HepG2 (cell line): ENCODE data around the gene CFAP99. TPM values are rescaled to one million over a fixed set of nuclear protein-coding genes. Genes with fewer than 3 reads are reported as not detected.

Experiments
- BRCA1 ChIP-seq: sonication (generic); formaldehyde crosslinking; IDR thresholded peaks from 2 replicates; pipeline ENCODE4 v1.4.0; 2020; ENCODE audit warnings: missing genetic modification reagents
- CHCHD3 ChIP-seq: sonication (generic); formaldehyde crosslinking; IDR thresholded peaks from 2 replicates; pipeline ENCODE4 v1.8.0; 2022; ENCODE audit warnings: mild to moderate bottlenecking, missing genetic modification reagents, moderate library complexity
- DNMT3B ChIP-seq: conservative IDR thresholded peaks from 2 replicates; pipeline ENCODE4 v1.6.1; 2016; ENCODE audit warnings: missing biosample characterization, control low read depth
- GATAD1 ChIP-seq: IDR thresholded peaks from 2 replicates; pipeline ENCODE4 v1.6.1; 2016; ENCODE audit warnings: missing genetic modification reagents, missing compliant biosample characterization
- GPBP1L1 ChIP-seq: sonication (generic); formaldehyde crosslinking; IDR thresholded peaks from 2 replicates; pipeline ENCODE4 v1.5.0; 2020; ENCODE audit warnings: mild to moderate bottlenecking, missing genetic modification reagents
- GRHL1 ChIP-seq: sonication (generic); formaldehyde crosslinking; conservative IDR thresholded peaks from 2 replicates; pipeline ENCODE4 v1.8.0; 2022; ENCODE audit warnings: missing genetic modification reagents
- HCFC1 ChIP-seq: fragments of 150-350 bp; IDR thresholded peaks from 2 replicates; pipeline ENCODE4 v1.6.1; 2014; ENCODE audit warnings: low read depth, low read length
- MLLT10 ChIP-seq: sonication (generic); formaldehyde crosslinking; IDR thresholded peaks from 2 replicates; pipeline ENCODE4 v1.4.0; 2020; ENCODE audit warnings: missing genetic modification reagents
- RFXAP ChIP-seq: sonication (generic); formaldehyde crosslinking; IDR thresholded peaks from 2 replicates; pipeline ENCODE4 v1.4.0; 2020; ENCODE audit warnings: missing genetic modification reagents, borderline replicate concordance
- SMAD9 ChIP-seq: sonication (generic); formaldehyde crosslinking; IDR thresholded peaks from 2 replicates; pipeline ENCODE4 v1.5.1; 2020; ENCODE audit warnings: mild to moderate bottlenecking, missing genetic modification reagents
- SRY ChIP-seq: sonication (generic); formaldehyde crosslinking; IDR thresholded peaks from 2 replicates; pipeline ENCODE4 v1.8.0; 2022; ENCODE audit warnings: mild to moderate bottlenecking, missing genetic modification reagents
- U2AF1 ChIP-seq: fragments of 200-400 bp; formaldehyde crosslinking; optimal IDR thresholded peaks from 2 replicates; pipeline ENCODE3; 2017; ENCODE audit warnings: mild to moderate bottlenecking, low read depth, low read length
- ZBTB20 ChIP-seq: sonication (generic); formaldehyde crosslinking; IDR thresholded peaks from 2 replicates; pipeline ENCODE4 v1.8.1; 2023; ENCODE audit warnings: missing genetic modification reagents, low read depth, mild to moderate bottlenecking, borderline replicate concordance
- ZBTB21 ChIP-seq: sonication (generic); formaldehyde crosslinking; IDR thresholded peaks from 2 replicates; pipeline ENCODE4 v1.4.0; 2020; ENCODE audit warnings: missing genetic modification reagents
- ZBTB4 ChIP-seq: sonication (generic); formaldehyde crosslinking; IDR thresholded peaks from 2 replicates; pipeline ENCODE4 v1.4.0; 2020; ENCODE audit warnings: missing genetic modification reagents, mild to moderate bottlenecking, borderline replicate concordance
- ZNF101 ChIP-seq: sonication (generic); formaldehyde crosslinking; IDR thresholded peaks from 2 replicates; pipeline ENCODE4 v1.4.0; 2020; ENCODE audit warnings: mild to moderate bottlenecking, low read depth, missing genetic modification reagents, borderline replicate concordance
- ZNF20 ChIP-seq: sonication (generic); formaldehyde crosslinking; IDR thresholded peaks from 2 replicates; pipeline ENCODE4 v1.4.0; 2020; ENCODE audit warnings: mild to moderate bottlenecking, moderate library complexity, missing genetic modification reagents
- ZNF264 ChIP-seq: sonication (generic); formaldehyde crosslinking; IDR thresholded peaks from 2 replicates; pipeline ENCODE4 v1.4.0; 2020; ENCODE audit warnings: missing genetic modification reagents
- ZNF282 ChIP-seq: fragments of 450-650 bp; IDR thresholded peaks from 2 replicates; pipeline ENCODE4 v1.6.1; 2018; ENCODE audit not compliant: partially characterized antibody
- ZNF350 ChIP-seq: sonication (generic); formaldehyde crosslinking; IDR thresholded peaks from 2 replicates; pipeline ENCODE4 v1.4.0; 2020; ENCODE audit warnings: mild to moderate bottlenecking, low read depth, missing genetic modification reagents, borderline replicate concordance
- ZNF546 ChIP-seq: sonication (generic); formaldehyde crosslinking; conservative IDR thresholded peaks from 2 replicates; pipeline ENCODE4 v1.8.1; 2023; ENCODE audit warnings: mild to moderate bottlenecking, missing genetic modification reagents
- ZNF784 ChIP-seq: sonication (generic); formaldehyde crosslinking; IDR thresholded peaks from 2 replicates; pipeline ENCODE4 v1.5.1; 2020; ENCODE audit warnings: missing genetic modification reagents, mild to moderate bottlenecking, borderline replicate concordance
- ZNF839 ChIP-seq: sonication (generic); formaldehyde crosslinking; IDR thresholded peaks from 2 replicates; pipeline ENCODE4 v1.4.0; 2020; ENCODE audit warnings: missing genetic modification reagents, mild to moderate bottlenecking, borderline replicate concordance
- polyA plus RNA-seq, 8 experiments: library from polyadenylated mRNA; depleted of rRNA in 3 of 8; stranded (reverse) in 7 of 8; unstranded in 1 of 8; fragments of >200 nt; fragmentation: Illumina TruSeq in 4 of 8; extraction: Trizol in 4 of 8; gene quantifications; 2 replicates each; pipeline versions ENCODE4 v1.2.1 to v1.2.3, GENCODE V29; 2011 to 2016; ENCODE audit warnings: low read depth in 4 of 8, missing spikeins in 1 of 8, mixed read lengths in 1 of 8; ENCODE audit not compliant: insufficient read depth in 1 of 8
- total RNA-seq, 5 experiments: library from RNA; depleted of rRNA; stranded (reverse); fragments of >200 nt; fragmentation: Illumina TruSeq; extraction: Trizol; gene quantifications; 2 replicates each; pipeline ENCODE4 v1.2.3, GENCODE V29; 2016; ENCODE audit warnings: low read depth in 1 of 5

The CFAP99 gene
- total and polyA plus RNA-seq, 2 of the 13 experiments (the other 11 are each of a cell fraction or from before 2014, with no cell fraction given), result not detected

GRCh38 chr4:2462218-2462991 lies 43.6 kb downstream of the CFAP99 start (continued):
- no peak; the same call in 1 of the 2 replicates for TF ChIP-seq ZBTB4 (CRISPR knock-in tag)
- peak; percentile 79; the same call in 1 of the 2 replicates for TF ChIP-seq RFXAP (CRISPR knock-in tag)
- TF ChIP-seq ZNF282, result no peak
- no peak for TF ChIP-seq GRHL1 (CRISPR knock-in tag)
- TF ChIP-seq SMAD9 (CRISPR knock-in tag), result no peak
- no peak for TF ChIP-seq ZNF20
- TF ChIP-seq U2AF1, result no peak
- TF ChIP-seq GATAD1 (CRISPR knock-in tag), result no peak
- TF ChIP-seq HCFC1, result no peak
- TF ChIP-seq ZNF784 (CRISPR knock-in tag), result peak; percentile 74; the same call in 1 of the 2 replicates
- no peak for TF ChIP-seq DNMT3B
- TF ChIP-seq BRCA1 (CRISPR knock-in tag), result no peak
- TF ChIP-seq ZNF101, result 0 out of 2 replicates have a peak, but pooled peaks have one; percentile 78
- TF ChIP-seq MLLT10, result no peak
- TF ChIP-seq ZBTB21 (CRISPR knock-in tag), result no peak
- TF ChIP-seq ZNF350 (CRISPR knock-in tag), result no peak
- TF ChIP-seq ZNF546 (CRISPR knock-in tag), result peak; percentile 60; the same call in 1 of the 2 replicates
- no peak for TF ChIP-seq GPBP1L1 (CRISPR knock-in tag)
- TF ChIP-seq ZBTB20, result no peak
- peak; percentile 88; the same call in 1 of the 2 replicates for TF ChIP-seq SRY (CRISPR knock-in tag)
- no peak for TF ChIP-seq ZNF839 (CRISPR knock-in tag)
- TF ChIP-seq ZNF264 (CRISPR knock-in tag), result no peak
- peak; percentile 97; the same call in 1 of the 2 replicates for TF ChIP-seq CHCHD3
